IMR-90 (cell line): ENCODE results near the gene B3GALNT1.

Source experiments
- RAD21 ChIP-seq: IDR thresholded peaks from 2 replicates; pipeline ENCODE4 v1.6.1; 2012; ENCODE audit warnings: low read length, improper control_type of control experiment
- TF ChIP-seq, protein P1 (sequence below): conservative IDR thresholded peaks from 2 replicates; pipeline ENCODE4 v1.5.1; 2012; ENCODE audit warnings: mild to moderate bottlenecking, low read depth, low read length, improper control_type of control experiment

DNA sequence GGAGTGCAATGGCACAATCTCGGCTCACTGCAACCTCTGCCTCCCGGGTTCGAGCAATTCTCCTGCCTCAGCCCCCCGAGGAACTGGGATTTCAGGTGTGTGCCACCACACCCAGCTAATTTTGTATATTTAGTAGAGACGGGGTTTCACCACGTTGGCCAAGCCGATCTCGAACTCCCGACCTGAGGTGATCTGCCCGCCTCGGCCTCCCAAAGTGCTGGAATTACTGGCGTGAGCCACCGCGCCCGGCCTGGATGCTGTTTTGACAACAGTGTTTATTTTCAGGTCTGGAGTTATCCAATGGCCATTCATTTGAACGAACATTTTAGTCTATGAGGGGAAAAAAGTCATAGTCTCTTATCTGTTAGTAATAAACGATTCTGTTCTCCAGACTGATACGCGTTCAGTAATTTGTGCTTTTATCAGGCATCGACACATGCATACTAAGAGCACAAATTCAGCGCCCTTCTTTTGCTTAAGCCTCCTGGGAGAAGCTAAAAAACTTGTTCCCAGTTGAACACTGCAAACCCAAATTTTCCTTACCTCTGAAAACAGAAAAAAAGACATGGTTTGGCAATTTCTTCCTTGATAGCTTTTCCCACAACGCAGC lies 1.3 kb downstream of the B3GALNT1 start:
- TF ChIP-seq RAD21: no peak
- TF ChIP-seq, protein P1, sequence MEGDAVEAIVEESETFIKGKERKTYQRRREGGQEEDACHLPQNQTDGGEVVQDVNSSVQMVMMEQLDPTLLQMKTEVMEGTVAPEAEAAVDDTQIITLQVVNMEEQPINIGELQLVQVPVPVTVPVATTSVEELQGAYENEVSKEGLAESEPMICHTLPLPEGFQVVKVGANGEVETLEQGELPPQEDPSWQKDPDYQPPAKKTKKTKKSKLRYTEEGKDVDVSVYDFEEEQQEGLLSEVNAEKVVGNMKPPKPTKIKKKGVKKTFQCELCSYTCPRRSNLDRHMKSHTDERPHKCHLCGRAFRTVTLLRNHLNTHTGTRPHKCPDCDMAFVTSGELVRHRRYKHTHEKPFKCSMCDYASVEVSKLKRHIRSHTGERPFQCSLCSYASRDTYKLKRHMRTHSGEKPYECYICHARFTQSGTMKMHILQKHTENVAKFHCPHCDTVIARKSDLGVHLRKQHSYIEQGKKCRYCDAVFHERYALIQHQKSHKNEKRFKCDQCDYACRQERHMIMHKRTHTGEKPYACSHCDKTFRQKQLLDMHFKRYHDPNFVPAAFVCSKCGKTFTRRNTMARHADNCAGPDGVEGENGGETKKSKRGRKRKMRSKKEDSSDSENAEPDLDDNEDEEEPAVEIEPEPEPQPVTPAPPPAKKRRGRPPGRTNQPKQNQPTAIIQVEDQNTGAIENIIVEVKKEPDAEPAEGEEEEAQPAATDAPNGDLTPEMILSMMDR: no peak
